Measurements from ENCODE around the gene NKX2-4. TPM values are rescaled to one million over a fixed set of nuclear protein-coding genes. Genes with fewer than 3 reads are reported as not detected.

Gene NKX2-4
- total and polyA plus RNA-seq, 9 of the 15 experiments (the other 6 are each of a cell fraction or from before 2014, with no cell fraction given) = not detected

DNA sequence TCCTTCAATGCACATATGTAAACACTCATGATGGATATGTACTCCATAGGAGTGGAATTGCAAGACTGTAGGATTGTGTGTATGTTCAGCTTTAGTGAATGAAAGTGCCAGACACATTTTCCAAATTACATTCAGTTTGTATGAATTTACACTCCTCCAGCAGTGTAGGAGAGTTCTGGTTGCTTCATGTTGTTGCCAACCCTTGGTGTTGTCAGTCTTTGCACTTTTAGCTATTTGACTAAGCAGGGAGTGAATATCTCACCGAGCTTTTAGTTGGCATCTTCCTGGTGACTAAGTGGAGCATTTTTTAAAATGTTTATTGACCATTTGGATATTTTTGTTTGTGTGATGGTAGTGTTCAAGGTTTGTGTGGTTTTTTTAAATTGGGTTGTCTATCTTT, 23.9 kb downstream of the NKX2-4 start:
- WGBS (ENCODE audit: insufficient coverage, low coverage, missing lambda C conversion rate) = 88% methylated on average over 1 of the region's 1 CpG
- H3K79me2 ChIP-seq (ENCODE audit: control insufficient read depth, insufficient read depth, low read length) = peaks cover 9% of the 10 kb centered on the region; the same call in 2 of the 3 replicates
- BruUV-seq (replicated peaks) = no TSS peak
- intact Hi-C loops (cut with micrococcal nuclease) (no loop called here), in situ Hi-C loops (cut with MboI) (no loop called here)
- H3K9me1 ChIP-seq (ENCODE audit: control insufficient read depth, insufficient read depth, low read length) = no peaks in the 10 kb centered on the region
- H2AFZ ChIP-seq (ENCODE audit: low read depth, low read length) = no peak overlapping the region
- ChIA-PET CTCF (ENCODE audit: low intra/inter-chr PET ratio) (no interaction called here), POLR2A (no interaction called here)
- no peak overlapping the region for H3K4me3 ChIP-seq
- DNase-seq (ENCODE audit: extremely low read depth in 1 of 4, low spot score in 3 of 4) = no peak
- FAIRE-seq = no peak
- H3K9ac ChIP-seq (ENCODE audit: insufficient read depth in 1 of 2, low read depth in 2 of 2, low read length in 2 of 2) = no peak overlapping the region
- H3K27me3 ChIP-seq (ENCODE audit: control insufficient read depth in 2 of 2, insufficient read depth in 2 of 2, low read length in 2 of 2) = no peaks in the 10 kb centered on the region
- H4K20me1 ChIP-seq (replicated peaks; ENCODE audit: control insufficient read depth, insufficient read depth, low read length) = no peaks in the 10 kb centered on the region
- ATAC-seq = no peak
- H3K9me3 ChIP-seq (replicated peaks; ENCODE audit: control insufficient read depth, insufficient read depth, low read depth, low read length) = no peaks in the 10 kb centered on the region; the same call in 1 of the 2 replicates
- H3K36me3 ChIP-seq (ENCODE audit: control insufficient read depth, insufficient read depth, low read length) = peaks cover 27% of the 10 kb centered on the region
- H3K4me2 ChIP-seq (ENCODE audit: insufficient read depth, low read length) = no peak overlapping the region
- no peaks in the 10 kb centered on the region for H3K4me1 ChIP-seq (replicated peaks in 1 of 2; ENCODE audit: control insufficient read depth in 2 of 2, insufficient read depth in 2 of 2, low read length in 2 of 2)
- H3K27ac ChIP-seq (ENCODE audit: extremely low read depth, low read depth, low read length) = no peak overlapping the region
- no peak for TF ChIP-seq EGR1 (conservative IDR thresholded peaks at IDR 0.05)
- TF ChIP-seq ZNF217 (CRISPR knock-in tag; IDR thresholded peaks at IDR 0.05) = no peak
- TF ChIP-seq NFYB (IDR thresholded peaks at IDR 0.05; ENCODE audit: extremely low read depth, insufficient read length) = no peak
- no peak for TF ChIP-seq ZNF3 (CRISPR knock-in tag; IDR thresholded peaks at IDR 0.05)
- TF ChIP-seq PRMT5 (CRISPR knock-in tag; IDR thresholded peaks at IDR 0.05) = no peak
- TF ChIP-seq KDM4B (IDR thresholded peaks at IDR 0.05; ENCODE audit: borderline replicate concordance in 2 of 2, low read depth in 1 of 2) = no peak
- no peak for TF ChIP-seq NR2F6 (CRISPR knock-in tag; IDR thresholded peaks at IDR 0.05)
- TF ChIP-seq GATA2 (CRISPR knock-in tag; IDR thresholded peaks at IDR 0.05) = no peak
- no peak for TF ChIP-seq PTRF (tag; IDR thresholded peaks at IDR 0.05)
- TF ChIP-seq, protein P1, sequence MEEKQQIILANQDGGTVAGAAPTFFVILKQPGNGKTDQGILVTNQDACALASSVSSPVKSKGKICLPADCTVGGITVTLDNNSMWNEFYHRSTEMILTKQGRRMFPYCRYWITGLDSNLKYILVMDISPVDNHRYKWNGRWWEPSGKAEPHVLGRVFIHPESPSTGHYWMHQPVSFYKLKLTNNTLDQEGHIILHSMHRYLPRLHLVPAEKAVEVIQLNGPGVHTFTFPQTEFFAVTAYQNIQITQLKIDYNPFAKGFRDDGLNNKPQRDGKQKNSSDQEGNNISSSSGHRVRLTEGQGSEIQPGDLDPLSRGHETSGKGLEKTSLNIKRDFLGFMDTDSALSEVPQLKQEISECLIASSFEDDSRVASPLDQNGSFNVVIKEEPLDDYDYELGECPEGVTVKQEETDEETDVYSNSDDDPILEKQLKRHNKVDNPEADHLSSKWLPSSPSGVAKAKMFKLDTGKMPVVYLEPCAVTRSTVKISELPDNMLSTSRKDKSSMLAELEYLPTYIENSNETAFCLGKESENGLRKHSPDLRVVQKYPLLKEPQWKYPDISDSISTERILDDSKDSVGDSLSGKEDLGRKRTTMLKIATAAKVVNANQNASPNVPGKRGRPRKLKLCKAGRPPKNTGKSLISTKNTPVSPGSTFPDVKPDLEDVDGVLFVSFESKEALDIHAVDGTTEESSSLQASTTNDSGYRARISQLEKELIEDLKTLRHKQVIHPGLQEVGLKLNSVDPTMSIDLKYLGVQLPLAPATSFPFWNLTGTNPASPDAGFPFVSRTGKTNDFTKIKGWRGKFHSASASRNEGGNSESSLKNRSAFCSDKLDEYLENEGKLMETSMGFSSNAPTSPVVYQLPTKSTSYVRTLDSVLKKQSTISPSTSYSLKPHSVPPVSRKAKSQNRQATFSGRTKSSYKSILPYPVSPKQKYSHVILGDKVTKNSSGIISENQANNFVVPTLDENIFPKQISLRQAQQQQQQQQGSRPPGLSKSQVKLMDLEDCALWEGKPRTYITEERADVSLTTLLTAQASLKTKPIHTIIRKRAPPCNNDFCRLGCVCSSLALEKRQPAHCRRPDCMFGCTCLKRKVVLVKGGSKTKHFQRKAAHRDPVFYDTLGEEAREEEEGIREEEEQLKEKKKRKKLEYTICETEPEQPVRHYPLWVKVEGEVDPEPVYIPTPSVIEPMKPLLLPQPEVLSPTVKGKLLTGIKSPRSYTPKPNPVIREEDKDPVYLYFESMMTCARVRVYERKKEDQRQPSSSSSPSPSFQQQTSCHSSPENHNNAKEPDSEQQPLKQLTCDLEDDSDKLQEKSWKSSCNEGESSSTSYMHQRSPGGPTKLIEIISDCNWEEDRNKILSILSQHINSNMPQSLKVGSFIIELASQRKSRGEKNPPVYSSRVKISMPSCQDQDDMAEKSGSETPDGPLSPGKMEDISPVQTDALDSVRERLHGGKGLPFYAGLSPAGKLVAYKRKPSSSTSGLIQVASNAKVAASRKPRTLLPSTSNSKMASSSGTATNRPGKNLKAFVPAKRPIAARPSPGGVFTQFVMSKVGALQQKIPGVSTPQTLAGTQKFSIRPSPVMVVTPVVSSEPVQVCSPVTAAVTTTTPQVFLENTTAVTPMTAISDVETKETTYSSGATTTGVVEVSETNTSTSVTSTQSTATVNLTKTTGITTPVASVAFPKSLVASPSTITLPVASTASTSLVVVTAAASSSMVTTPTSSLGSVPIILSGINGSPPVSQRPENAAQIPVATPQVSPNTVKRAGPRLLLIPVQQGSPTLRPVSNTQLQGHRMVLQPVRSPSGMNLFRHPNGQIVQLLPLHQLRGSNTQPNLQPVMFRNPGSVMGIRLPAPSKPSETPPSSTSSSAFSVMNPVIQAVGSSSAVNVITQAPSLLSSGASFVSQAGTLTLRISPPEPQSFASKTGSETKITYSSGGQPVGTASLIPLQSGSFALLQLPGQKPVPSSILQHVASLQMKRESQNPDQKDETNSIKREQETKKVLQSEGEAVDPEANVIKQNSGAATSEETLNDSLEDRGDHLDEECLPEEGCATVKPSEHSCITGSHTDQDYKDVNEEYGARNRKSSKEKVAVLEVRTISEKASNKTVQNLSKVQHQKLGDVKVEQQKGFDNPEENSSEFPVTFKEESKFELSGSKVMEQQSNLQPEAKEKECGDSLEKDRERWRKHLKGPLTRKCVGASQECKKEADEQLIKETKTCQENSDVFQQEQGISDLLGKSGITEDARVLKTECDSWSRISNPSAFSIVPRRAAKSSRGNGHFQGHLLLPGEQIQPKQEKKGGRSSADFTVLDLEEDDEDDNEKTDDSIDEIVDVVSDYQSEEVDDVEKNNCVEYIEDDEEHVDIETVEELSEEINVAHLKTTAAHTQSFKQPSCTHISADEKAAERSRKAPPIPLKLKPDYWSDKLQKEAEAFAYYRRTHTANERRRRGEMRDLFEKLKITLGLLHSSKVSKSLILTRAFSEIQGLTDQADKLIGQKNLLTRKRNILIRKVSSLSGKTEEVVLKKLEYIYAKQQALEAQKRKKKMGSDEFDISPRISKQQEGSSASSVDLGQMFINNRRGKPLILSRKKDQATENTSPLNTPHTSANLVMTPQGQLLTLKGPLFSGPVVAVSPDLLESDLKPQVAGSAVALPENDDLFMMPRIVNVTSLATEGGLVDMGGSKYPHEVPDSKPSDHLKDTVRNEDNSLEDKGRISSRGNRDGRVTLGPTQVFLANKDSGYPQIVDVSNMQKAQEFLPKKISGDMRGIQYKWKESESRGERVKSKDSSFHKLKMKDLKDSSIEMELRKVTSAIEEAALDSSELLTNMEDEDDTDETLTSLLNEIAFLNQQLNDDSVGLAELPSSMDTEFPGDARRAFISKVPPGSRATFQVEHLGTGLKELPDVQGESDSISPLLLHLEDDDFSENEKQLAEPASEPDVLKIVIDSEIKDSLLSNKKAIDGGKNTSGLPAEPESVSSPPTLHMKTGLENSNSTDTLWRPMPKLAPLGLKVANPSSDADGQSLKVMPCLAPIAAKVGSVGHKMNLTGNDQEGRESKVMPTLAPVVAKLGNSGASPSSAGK (IDR thresholded peaks at IDR 0.05) = no peak
- TF ChIP-seq THRAP3 (IDR thresholded peaks at IDR 0.05; ENCODE audit: borderline replicate concordance) = no peak
- TF ChIP-seq TRIM28 (IDR thresholded peaks at IDR 0.05) = no peak
- TF ChIP-seq KAT7 (CRISPR knock-in tag; IDR thresholded peaks at IDR 0.05; ENCODE audit: borderline replicate concordance) = no peak
